Heart left ventricle (tissue), 13 donors: ENCODE results near the gene ZNF354B.
"Not testable (repeated sequence)": the region's sequence is repeated elsewhere in the genome, so short reads cannot be mapped to it uniquely, and the experiment has no call there.

Source experiments
- CTCF ChIP-seq, 12 donors: fragments of 200-600 bp; sonication (generic) in 4 of 12; IDR thresholded peaks; one replicate each; pipeline versions ENCODE4 v1.5.0 to v1.8.0; 2018 to 2022; ENCODE audit warnings: antibody characterized with exemption in 12 of 12, mild to moderate bottlenecking in 5 of 12
- POLR2A ChIP-seq, 2 donors: fragments of 450-650 bp; IDR thresholded peaks; one replicate each; pipeline ENCODE4 v1.6.1; 2017; ENCODE audit warnings: antibody characterized with exemption in 2 of 2, mild to moderate bottlenecking in 2 of 2, moderate library complexity in 2 of 2
- donor health status: ischemic (EF 13 %, LVEDD 7.1; RV severe dilation, severe dysfunction).
- donor health status: DM: no; HTN: yes; CAD: no.
- donor health status: DM: no; HTN: no; CAD: no.
- donor health status: ischemic (EF 25% LVEDD 6.9; RV normal size, moderate dysfunction).
- donor health status: ischemic (EF 25% LVEDD 5.7; RV mildly dilated, moderate dysfunction).
- donor health status: ischemic (EF 35%, LVEDD 5.7; RV mildly dilated, moderate dysfunction).
- donor health status: nonischemic (EF 11% LVEDD 7.7; RV severe dilation, severe dysfunction).
- donor health status: DM: yes; HTN: yes; CAD: no.
- donor health status: PGD.
- donor health status: ischemic (EF 29% LVEDD 5.4; RV normal size, mild dysfunction).
- donor health status: nonischemic (EF 23%, LVEDD 6.1; RV moderate dilation, normal function).

DNA sequence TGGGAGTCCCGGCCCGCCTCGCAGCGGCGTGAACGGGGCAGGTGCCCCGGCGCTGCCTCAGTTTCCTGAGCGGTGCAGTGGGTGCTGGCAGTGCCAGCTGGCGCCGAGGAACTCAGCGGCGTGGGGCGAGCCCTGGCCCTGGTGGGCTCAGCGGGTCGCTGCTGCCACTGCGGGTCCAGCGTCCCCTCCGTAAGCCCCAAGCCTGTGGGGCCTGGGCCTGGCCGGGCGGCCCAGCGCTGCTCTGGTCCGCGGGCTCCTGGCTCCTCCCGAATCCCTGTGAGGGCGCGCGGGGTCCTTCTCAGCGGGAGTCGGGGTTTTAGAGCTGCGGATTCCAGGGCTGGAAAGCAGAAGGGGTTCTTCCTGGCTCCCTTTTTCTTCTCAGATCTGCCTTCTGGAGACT is 862 bp downstream of the ZNF354B start:
- TF ChIP-seq CTCF, POLR2A (IDR thresholded peaks at IDR 0.05): not testable (repeated sequence)
